OCI-LY7 (cell line): Measurements from ENCODE around the gene MROH2A. TPM values are rescaled to one million over a fixed set of nuclear protein-coding genes. Genes with fewer than 3 reads are reported as not detected.
A peak's percentile ranks its signal among the peaks of the same experiment; 100 is the strongest.

Experiments used
- BruUV-seq: library from RNA; stranded (reverse); fragments of 400-500 nt; replicated peaks from 2 replicates; lab custom pipeline; 2021; lab: Mats Ljungman, UMichigan
- CTCF ChIA-PET: fragments of 300-600 bp; sonication (Branson Sonifier 250); formaldehyde crosslinking; loops from one replicate; lab custom pipeline; 2022; ENCODE audit warnings: antibody characterized with exemption; ENCODE audit not compliant: unreplicated experiment; lab: Charles Lee
- POLR2A ChIA-PET: fragments of 300-600 bp; sonication (Branson Sonifier 250); formaldehyde crosslinking; loops from one replicate; lab custom pipeline; 2022; ENCODE audit warnings: antibody characterized with exemption; lab: Charles Lee
- DNase-seq: peaks from one replicate; pipeline ENCODE4 v3.0.0-alpha.2; 2015; ENCODE audit warnings: low spot score
- H2AFZ ChIP-seq: fragments of 200-600 bp; sonication (generic), shearing (Covaris generic); 2 replicates; pipeline ENCODE4 v1.6.1; 2014; ENCODE audit warnings: mild to moderate bottlenecking, antibody characterized with exemption, low read length, moderate library complexity
- H3K27ac ChIP-seq: fragments of 200-600 bp; sonication (generic); 2 replicates; pipeline ENCODE4 v1.5.1; 2014; ENCODE audit warnings: mixed run types, low read depth, mild to moderate bottlenecking, moderate library complexity, low read length, inconsistent platforms; ENCODE audit not compliant: poor library complexity, severe bottlenecking
- H3K36me3 ChIP-seq: fragments of 200-600 bp; sonication (generic); 2 replicates; pipeline ENCODE4 v1.6.1; 2014; ENCODE audit warnings: mild to moderate bottlenecking, antibody characterized with exemption, low read length, moderate library complexity, mixed read lengths; ENCODE audit not compliant: insufficient read depth
- H3K4me1 ChIP-seq: fragments of 200-600 bp; sonication (generic); 2 replicates; pipeline ENCODE4 v1.5.1; 2014; ENCODE audit warnings: mild to moderate bottlenecking, low read length; ENCODE audit not compliant: insufficient read depth, poor library complexity, severe bottlenecking
- H3K4me2 ChIP-seq: fragments of 200-600 bp; sonication (generic); 2 replicates; pipeline ENCODE4 v1.6.1; 2014; ENCODE audit warnings: mild to moderate bottlenecking, low read length
- H3K4me3 ChIP-seq: fragments of 200-600 bp; sonication (generic); 2 replicates; pipeline ENCODE4 v1.5.1; 2014; ENCODE audit warnings: mild to moderate bottlenecking, low read depth, low read length; ENCODE audit not compliant: poor library complexity, severe bottlenecking
- H3K79me2 ChIP-seq: fragments of 200-600 bp; sonication (generic); 2 replicates; pipeline ENCODE4 v1.6.1; 2016; ENCODE audit warnings: low read depth, mild to moderate bottlenecking, low read length, moderate library complexity, mixed read lengths; ENCODE audit not compliant: insufficient read depth
- H3K9me2 ChIP-seq: fragments of 200-600 bp; sonication (generic); 2 replicates; pipeline ENCODE4 v1.6.1; 2016; ENCODE audit warnings: mild to moderate bottlenecking, low read length, mixed read lengths; ENCODE audit not compliant: insufficient read depth
- H3K9me3 ChIP-seq: fragments of 200-600 bp; sonication (generic); 2 replicates; pipeline ENCODE4 v1.6.1; 2014; ENCODE audit warnings: mild to moderate bottlenecking, mixed run types, low read length, mixed read lengths
- H4K20me1 ChIP-seq: fragments of 200-600 bp; sonication (generic); 2 replicates; pipeline ENCODE4 v1.6.1; 2014; ENCODE audit warnings: mild to moderate bottlenecking, antibody characterized with exemption, low read length, moderate library complexity, mixed read lengths; ENCODE audit not compliant: insufficient read depth
- CTCF ChIP-seq: fragments of 200-600 bp; sonication (generic); conservative IDR thresholded peaks from 2 replicates; pipeline ENCODE4 v1.5.1; 2014; ENCODE audit warnings: mild to moderate bottlenecking, antibody characterized with exemption, low read length, moderate library complexity, mixed read lengths
- EZH2phosphoT487 ChIP-seq: fragments of 200-600 bp; sonication (generic); IDR thresholded peaks from 2 replicates; pipeline ENCODE4 v1.6.1; 2018; ENCODE audit warnings: low read depth, borderline replicate concordance, mild to moderate bottlenecking, mixed run types, antibody characterized with exemption, low read length, moderate library complexity, mixed read lengths
- intact Hi-C: fragments of 100-400 bp; cut with micrococcal nuclease; formaldehyde crosslinking; loops from one replicate; pipeline ENCODE4 v1.10.0; 2022; ENCODE audit not compliant: unreplicated experiment
- total RNA-seq, 2 experiments: library from RNA; depleted of rRNA in 1 of 2; stranded (reverse); fragments of >200 nt in 1 of 2; shearing (Covaris generic) in 1 of 2; gene quantifications; 2 replicates each; pipeline ENCODE4 v1.2.3, GENCODE V29; 2014 to 2022

MROH2A gene
- total RNA-seq, 2 experiments from 2014 or later: not detected

- Histone ChIP-seq H2AFZ (no peak overlapping the region), H3K4me1 (peaks cover 11% of the 10 kb centered on the region), H3K9me3 (no peaks in the 10 kb centered on the region), H4K20me1 (no peaks in the 10 kb centered on the region), H3K27ac (no peak overlapping the region), H3K36me3 (no peaks in the 10 kb centered on the region), H3K9me2 (no peaks in the 10 kb centered on the region), H3K4me2 (no peak overlapping the region; the same call in 1 of the 2 replicates), H3K4me3 (no peak overlapping the region), H3K79me2 (no peaks in the 10 kb centered on the region)
- ChIA-PET POLR2A (interaction anchor here (1.3 kb wide), 1 partner anchor 10 kb away, joined by 3 read pairs; no protein-coding TSS in a partner anchor), CTCF (no interaction called here)
- peak; percentile 57 for DNase-seq
- intact Hi-C loops: no loop called here
- no peak for TF ChIP-seq EZH2phosphoT487
- peak; percentile 39 for TF ChIP-seq CTCF
- no TSS peak for BruUV-seq
Observed at GRCh38 chr2:233801357-233802131, 23.4 kb downstream of the MROH2A start.

GRCh38 chr2:233802132-233802815 lies 24.1 kb downstream of the MROH2A start:
- H3K36me3 ChIP-seq: no peaks in the 10 kb centered on the region
- no peak for DNase-seq
- TF ChIP-seq EZH2phosphoT487 (no peak), CTCF (no peak)
- H3K9me2 ChIP-seq: no peaks in the 10 kb centered on the region
- H3K4me3 ChIP-seq: no peak overlapping the region
- ChIA-PET POLR2A (interaction anchor here (1.3 kb wide), 1 partner anchor 11 kb away, joined by 3 read pairs; no protein-coding TSS in a partner anchor), CTCF (no interaction called here)
- no peaks in the 10 kb centered on the region for H3K79me2 ChIP-seq
- peaks cover 11% of the 10 kb centered on the region for H3K4me1 ChIP-seq
- H3K9me3 ChIP-seq: no peaks in the 10 kb centered on the region
- H2AFZ ChIP-seq: no peak overlapping the region
- no peak overlapping the region for H3K27ac ChIP-seq
- intact Hi-C loops: no loop called here
- H3K4me2 ChIP-seq: no peak overlapping the region
- H4K20me1 ChIP-seq: no peaks in the 10 kb centered on the region
- BruUV-seq: no TSS peak
